ENCODE data around the gene SCN1A.

GRCh38 chr2:166140932-166141331, 13.1 kb upstream of the SCN1A start:
- no peak for TF ChIP-seq EZH2phosphoT487 (IDR thresholded peaks at IDR 0.05; ENCODE audit: insufficient read depth, low read depth)
- TF ChIP-seq EZH2 (IDR thresholded peaks at IDR 0.05; ENCODE audit: insufficient read depth, poor library complexity, severe bottlenecking), result no peak
